GM12878 (cell line): ENCODE data around the gene SMIM5. TPM values are rescaled to one million over a fixed set of nuclear protein-coding genes. Genes with fewer than 3 reads are reported as not detected.
A peak's percentile ranks its signal among the peaks of the same experiment; 100 is the strongest.

Source experiments
- BCL11A ChIP-seq: IDR thresholded peaks from 2 replicates; pipeline ENCODE4 v1.6.1; 2011; ENCODE audit warnings: low read depth, low read length
- CTCF ChIP-seq, 3 experiments: IDR thresholded peaks in 2 of 3; conservative IDR thresholded peaks in 1 of 3; 2 replicates each; pipeline ENCODE4 v1.5.1; 2011; ENCODE audit warnings: low read depth in 3 of 3, low read length in 3 of 3, mild to moderate bottlenecking in 3 of 3, control low read depth in 2 of 3, moderate library complexity in 2 of 3, inconsistent platforms in 1 of 3, mixed read lengths in 1 of 3; ENCODE audit not compliant: control insufficient read depth in 2 of 3, insufficient read depth in 1 of 3; ENCODE audit errors: extremely low read depth in 1 of 3
- KDM1A ChIP-seq: fragments of 200-600 bp; sonication (generic); IDR thresholded peaks from 2 replicates; pipeline ENCODE4 v1.6.1; 2016; ENCODE audit warnings: borderline replicate concordance
- NFXL1 ChIP-seq: fragments of 450-650 bp; IDR thresholded peaks from 2 replicates; pipeline ENCODE4 v1.6.1; 2017; ENCODE audit warnings: antibody characterized with exemption, mild to moderate bottlenecking, borderline replicate concordance
- PML ChIP-seq: IDR thresholded peaks from 2 replicates; pipeline ENCODE4 v1.6.1; 2012; ENCODE audit warnings: low read length, inconsistent platforms
- POLR2A ChIP-seq: IDR thresholded peaks from 2 replicates; pipeline ENCODE4 v1.6.1; 2011; ENCODE audit warnings: low read depth, mild to moderate bottlenecking, low read length
- SIN3A ChIP-seq: IDR thresholded peaks from 2 replicates; pipeline ENCODE4 v1.6.1; 2012; ENCODE audit warnings: low read depth, low read length, improper control_type of control experiment
- SMAD1 ChIP-seq: fragments of 450-650 bp; IDR thresholded peaks from 2 replicates; pipeline ENCODE4 v1.6.1; 2018; ENCODE audit warnings: mild to moderate bottlenecking, low read depth; ENCODE audit not compliant: partially characterized antibody
- SMAD5 ChIP-seq: IDR thresholded peaks from 2 replicates; pipeline ENCODE4 v1.6.1; 2016; ENCODE audit warnings: antibody characterized with exemption, low read depth
- SMC3 ChIP-seq: IDR thresholded peaks from 2 replicates; pipeline ENCODE4 v1.6.1; 2011; ENCODE audit warnings: low read length, improper control_type of control experiment, borderline replicate concordance
- SREBF2 ChIP-seq: IDR thresholded peaks from 2 replicates; pipeline ENCODE4 v1.6.1; 2012; ENCODE audit warnings: mild to moderate bottlenecking, low read length
- TBL1XR1 ChIP-seq: IDR thresholded peaks from 2 replicates; pipeline ENCODE4 v1.6.1; 2012; ENCODE audit warnings: low read depth, low read length, improper control_type of control experiment
- ZNF217 ChIP-seq: fragments of 450-650 bp; IDR thresholded peaks from 2 replicates; pipeline ENCODE4 v1.6.1; 2017; ENCODE audit warnings: antibody characterized with exemption, mild to moderate bottlenecking
- ZNF687 ChIP-seq: fragments of 450-650 bp; IDR thresholded peaks from 2 replicates; pipeline ENCODE4 v1.6.1; 2017; ENCODE audit warnings: mild to moderate bottlenecking, moderate library complexity
- polyA plus RNA-seq, 11 experiments: library from polyadenylated mRNA; depleted of rRNA in 4 of 11; unstranded in 6 of 11; stranded (reverse) in 5 of 11; fragments of >200 nt; fragmentation: Nextera tagmentation in 4 of 11; fragmentation: Illumina TruSeq in 1 of 11; extraction: Ambion mirVana in 4 of 11; extraction: Trizol in 1 of 11; gene quantifications; 1 replicate in 1 of 11; 2 replicates in 10 of 11; pipeline versions ENCODE4 v1.2.1 to v1.2.3, GENCODE V29; 2011 to 2016; ENCODE audit warnings: inconsistent platforms in 2 of 11, missing spikeins in 2 of 11, low read depth in 1 of 11
- total RNA-seq, 4 experiments: library from RNA; depleted of rRNA in 3 of 4; stranded (reverse); fragments of >200 nt in 3 of 4; fragmentation: Illumina TruSeq in 1 of 4; extraction: Trizol in 1 of 4; gene quantifications; 2 replicates each; pipeline versions ENCODE4 v1.2.1 to v1.2.3, GENCODE V29; 2013 to 2021
- TF ChIP-seq, protein P1 (sequence below): fragments of 450-650 bp; conservative IDR thresholded peaks from 2 replicates; pipeline ENCODE4 v1.6.1; 2017; ENCODE audit warnings: mild to moderate bottlenecking, moderate library complexity
- TF ChIP-seq, protein P2 (sequence below): fragments of 450-650 bp; IDR thresholded peaks from 2 replicates; pipeline ENCODE4 v1.6.1; 2017; ENCODE audit warnings: mild to moderate bottlenecking, moderate library complexity

Gene SMIM5
- total and polyA plus RNA-seq, 10 of the 15 experiments (the other 5 are each of a cell fraction or from before 2014, with no cell fraction given), result 0.08 to 0.11 TPM; not detected in 8

DNA sequence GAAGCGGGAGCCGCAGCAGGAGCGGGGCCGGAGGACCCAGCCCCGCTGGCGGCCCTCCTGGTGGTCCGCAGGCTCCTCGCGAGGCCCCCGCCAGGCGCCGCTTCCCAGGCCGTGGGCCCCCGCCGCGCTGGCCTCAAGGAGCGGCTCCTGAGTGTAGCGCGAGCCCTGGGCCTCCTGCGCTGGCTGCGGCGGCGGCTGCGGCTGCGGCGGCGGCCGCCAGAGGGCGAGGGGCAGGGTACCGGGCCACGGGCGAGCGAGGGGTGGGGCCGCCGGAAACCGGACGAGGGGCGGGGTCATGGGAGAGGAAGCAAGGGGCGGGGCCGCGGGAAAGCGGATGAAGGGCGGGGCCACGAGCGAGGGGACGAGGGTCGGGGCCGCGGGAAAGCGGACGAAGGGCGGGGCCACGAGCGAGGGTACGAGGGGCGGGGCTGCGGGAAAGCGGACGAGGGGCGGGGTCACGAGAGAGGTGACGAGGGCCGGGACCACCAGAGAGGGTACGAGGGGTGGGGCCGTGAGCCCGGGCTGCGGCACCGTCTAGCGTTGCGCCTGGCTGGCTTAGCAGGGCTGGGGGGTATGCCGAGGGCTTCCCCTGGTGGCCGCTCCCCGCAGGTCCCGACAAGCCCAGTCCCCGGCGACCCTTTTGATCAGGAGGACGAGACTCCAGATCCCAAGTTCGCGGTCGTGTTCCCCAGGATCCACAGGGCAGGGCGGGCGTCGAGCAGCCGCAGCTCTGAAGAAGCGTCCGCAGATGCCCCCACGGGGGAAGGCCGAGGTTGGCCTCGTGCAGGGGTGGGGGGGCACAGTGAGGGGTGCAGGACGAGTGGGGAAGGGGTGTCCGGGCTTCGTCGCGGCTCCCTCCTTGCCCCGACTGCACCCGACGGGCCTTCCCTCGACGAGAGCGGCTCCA, 44.0 kb upstream of the SMIM5 start (continued):
- TF ChIP-seq, protein P1, sequence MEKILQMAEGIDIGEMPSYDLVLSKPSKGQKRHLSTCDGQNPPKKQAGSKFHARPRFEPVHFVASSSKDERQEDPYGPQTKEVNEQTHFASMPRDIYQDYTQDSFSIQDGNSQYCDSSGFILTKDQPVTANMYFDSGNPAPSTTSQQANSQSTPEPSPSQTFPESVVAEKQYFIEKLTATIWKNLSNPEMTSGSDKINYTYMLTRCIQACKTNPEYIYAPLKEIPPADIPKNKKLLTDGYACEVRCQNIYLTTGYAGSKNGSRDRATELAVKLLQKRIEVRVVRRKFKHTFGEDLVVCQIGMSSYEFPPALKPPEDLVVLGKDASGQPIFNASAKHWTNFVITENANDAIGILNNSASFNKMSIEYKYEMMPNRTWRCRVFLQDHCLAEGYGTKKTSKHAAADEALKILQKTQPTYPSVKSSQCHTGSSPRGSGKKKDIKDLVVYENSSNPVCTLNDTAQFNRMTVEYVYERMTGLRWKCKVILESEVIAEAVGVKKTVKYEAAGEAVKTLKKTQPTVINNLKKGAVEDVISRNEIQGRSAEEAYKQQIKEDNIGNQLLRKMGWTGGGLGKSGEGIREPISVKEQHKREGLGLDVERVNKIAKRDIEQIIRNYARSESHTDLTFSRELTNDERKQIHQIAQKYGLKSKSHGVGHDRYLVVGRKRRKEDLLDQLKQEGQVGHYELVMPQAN, result peak; percentile 54; the same call in 1 of the 2 replicates
- TF ChIP-seq SMAD1, result no peak
- TF ChIP-seq CTCF (IDR thresholded peaks at IDR 0.05 in 2 of 3, conservative IDR thresholded peaks at IDR 0.05 in 1 of 3; ENCODE audit: control insufficient read depth in 2 of 3, extremely low read depth in 1 of 3, insufficient read depth in 1 of 3, low read depth in 3 of 3, low read length in 3 of 3), result peak; percentile 46 to 66 (median 65)
- TF ChIP-seq SMAD5, result no peak
- TF ChIP-seq PML, result no peak
- no peak for TF ChIP-seq TBL1XR1
- 0 out of 2 replicates have a peak, but pooled peaks have one; percentile 47 for TF ChIP-seq NFXL1
- peak; percentile 73 for TF ChIP-seq POLR2A
- TF ChIP-seq ZNF687, result peak; percentile 73
- TF ChIP-seq KDM1A, result no peak
- no peak for TF ChIP-seq BCL11A
- TF ChIP-seq SMC3, result peak; percentile 42
- no peak for TF ChIP-seq SIN3A
- TF ChIP-seq ZNF217, result 0 out of 2 replicates have a peak, but pooled peaks have one; percentile 19
- TF ChIP-seq SREBF2, result no peak
- TF ChIP-seq, protein P2, sequence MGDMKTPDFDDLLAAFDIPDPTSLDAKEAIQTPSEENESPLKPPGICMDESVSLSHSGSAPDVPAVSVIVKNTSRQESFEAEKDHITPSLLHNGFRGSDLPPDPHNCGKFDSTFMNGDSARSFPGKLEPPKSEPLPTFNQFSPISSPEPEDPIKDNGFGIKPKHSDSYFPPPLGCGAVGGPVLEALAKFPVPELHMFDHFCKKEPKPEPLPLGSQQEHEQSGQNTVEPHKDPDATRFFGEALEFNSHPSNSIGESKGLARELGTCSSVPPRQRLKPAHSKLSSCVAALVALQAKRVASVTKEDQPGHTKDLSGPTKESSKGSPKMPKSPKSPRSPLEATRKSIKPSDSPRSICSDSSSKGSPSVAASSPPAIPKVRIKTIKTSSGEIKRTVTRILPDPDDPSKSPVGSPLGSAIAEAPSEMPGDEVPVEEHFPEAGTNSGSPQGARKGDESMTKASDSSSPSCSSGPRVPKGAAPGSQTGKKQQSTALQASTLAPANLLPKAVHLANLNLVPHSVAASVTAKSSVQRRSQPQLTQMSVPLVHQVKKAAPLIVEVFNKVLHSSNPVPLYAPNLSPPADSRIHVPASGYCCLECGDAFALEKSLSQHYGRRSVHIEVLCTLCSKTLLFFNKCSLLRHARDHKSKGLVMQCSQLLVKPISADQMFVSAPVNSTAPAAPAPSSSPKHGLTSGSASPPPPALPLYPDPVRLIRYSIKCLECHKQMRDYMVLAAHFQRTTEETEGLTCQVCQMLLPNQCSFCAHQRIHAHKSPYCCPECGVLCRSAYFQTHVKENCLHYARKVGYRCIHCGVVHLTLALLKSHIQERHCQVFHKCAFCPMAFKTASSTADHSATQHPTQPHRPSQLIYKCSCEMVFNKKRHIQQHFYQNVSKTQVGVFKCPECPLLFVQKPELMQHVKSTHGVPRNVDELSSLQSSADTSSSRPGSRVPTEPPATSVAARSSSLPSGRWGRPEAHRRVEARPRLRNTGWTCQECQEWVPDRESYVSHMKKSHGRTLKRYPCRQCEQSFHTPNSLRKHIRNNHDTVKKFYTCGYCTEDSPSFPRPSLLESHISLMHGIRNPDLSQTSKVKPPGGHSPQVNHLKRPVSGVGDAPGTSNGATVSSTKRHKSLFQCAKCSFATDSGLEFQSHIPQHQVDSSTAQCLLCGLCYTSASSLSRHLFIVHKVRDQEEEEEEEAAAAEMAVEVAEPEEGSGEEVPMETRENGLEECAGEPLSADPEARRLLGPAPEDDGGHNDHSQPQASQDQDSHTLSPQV, result peak; percentile 59; the same call in 1 of the 2 replicates
